Right lobe of liver (tissue), 6 donors: Measurements from ENCODE around the gene KCTD14. TPM values are rescaled to one million over a fixed set of nuclear protein-coding genes. Genes with fewer than 3 reads are reported as not detected.

ENCODE experiments used
- ATAC-seq, 4 donors: fragments of 200-7000 bp; cut with Tn5 transposase; one replicate each; pipeline ENCODE4 v1.9.1; 2020; ENCODE audit warnings: mild to moderate bottlenecking in 4 of 4, moderate library complexity in 4 of 4
- DNase-seq, 3 donors: peaks; one replicate each; pipeline ENCODE4 v3.0.0-alpha.2; 2020
- H3K27ac ChIP-seq, 3 donors: fragments of 200-600 bp; one replicate each; pipeline ENCODE4 v1.8.0; 2022
- H3K27me3 ChIP-seq, 2 donors: fragments of 200-600 bp; one replicate each; pipeline ENCODE4 v1.8.0; 2022
- H3K36me3 ChIP-seq, 4 donors: fragments of 200-600 bp; sonication (generic) in 1 of 4; one replicate each; pipeline versions ENCODE4 v1.5.1 to v1.8.0; 2017 to 2022; ENCODE audit warnings: control low read depth in 1 of 4
- H3K4me1 ChIP-seq, 4 donors: fragments of 200-600 bp; sonication (generic) in 1 of 4; one replicate each; pipeline versions ENCODE4 v1.5.1 to v1.8.0; 2017 to 2022; ENCODE audit warnings: control low read depth in 1 of 4
- H3K4me3 ChIP-seq, 3 donors: fragments of 200-600 bp; one replicate each; pipeline ENCODE4 v1.8.0; 2022
- H3K9me3 ChIP-seq, 4 donors: fragments of 200-600 bp; sonication (generic) in 1 of 4; one replicate each; pipeline versions ENCODE4 v1.5.1 to v1.8.0; 2017 to 2022; ENCODE audit warnings: control low read depth in 1 of 4
- POLR2A ChIP-seq: fragments of 450-650 bp; IDR thresholded peaks from one replicate; pipeline ENCODE4 v1.6.1; 2017; ENCODE audit warnings: antibody characterized with exemption, mild to moderate bottlenecking
- WGBS: methylation state at CpG from one replicate; pipeline ENCODE4 v1.1.6; 2018; ENCODE audit warnings: low coverage, low lambda C conversion rate; ENCODE audit not compliant: insufficient coverage; ENCODE audit errors: missing lambda C conversion rate; 5-methylcytosine and 5-hydroxymethylcytosine counted together
- intact Hi-C, 2 donors: fragments of 100-400 bp; cut with DNase I; formaldehyde crosslinking; loops; one replicate each; pipeline versions ENCODE4 v1.11.2 to v1.14.1; 2022
- total RNA-seq, 6 experiments: library from RNA; depleted of rRNA in 2 of 6; stranded (reverse); fragments of >200 nt in 2 of 6; fragmentation: NEBNext Ultra II Directional in 3 of 6; extraction: Animal tissue kit (Norgen Biotek cat#: 25700) in 3 of 6; gene quantifications; one replicate each; pipeline versions ENCODE4 v1.1.0 to v1.2.4, GENCODE V29; 2016 to 2023
- TF ChIP-seq, protein P1 (sequence below), 4 donors: fragments of 200-600 bp in 3 of 4; fragments of 450-650 bp in 1 of 4; IDR thresholded peaks; one replicate each; pipeline versions ENCODE4 v1.5.1 to v1.8.0; 2016 to 2022; ENCODE audit warnings: antibody characterized with exemption in 4 of 4, mild to moderate bottlenecking in 2 of 4
- donor health status: DM: no; HTN: yes; CAD: no.
- donor health status: DM: no; HTN: no; CAD: no.
- donor health status: DM: no; HTN: no; CAD: no.
- donor health status: DM: no; HTN: yes; CAD: no.
- donor health status: DM: no; HTN: yes; CAD: no.

The KCTD14 gene
- total RNA-seq, 6 experiments from 2014 or later, result 4.8 to 12.1 (median 6.3) TPM

DNA sequence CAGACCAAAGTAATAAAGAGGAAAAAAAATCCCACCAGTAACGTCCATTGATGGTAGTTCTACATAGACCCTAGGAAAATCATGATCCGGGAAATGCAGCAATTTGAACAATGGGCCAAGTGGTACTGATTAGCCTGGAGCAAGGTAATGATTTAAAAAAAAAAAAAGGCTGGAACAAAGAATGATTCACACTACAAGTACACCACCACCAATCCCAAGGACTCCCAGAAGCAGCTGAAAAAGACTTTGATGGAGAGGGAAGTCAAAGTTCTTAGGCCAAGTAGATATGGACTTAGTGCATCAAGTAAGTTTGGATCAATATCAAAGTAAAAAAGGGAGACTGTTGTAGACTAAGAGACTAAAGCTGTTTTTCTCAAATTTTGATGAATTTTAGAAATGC lies 11.8 kb downstream of the KCTD14 start:
- H3K27me3 ChIP-seq, result no peaks in the 10 kb centered on the region
- no peak overlapping the region for H3K4me3 ChIP-seq
- H3K36me3 ChIP-seq, result peaks cover 0 to 8% (median 0%) of the 10 kb centered on the region in 4 donors
- intact Hi-C loops, result no loop called here
- ATAC-seq (no peak), DNase-seq (no peak)
- H3K27ac ChIP-seq, result no peak overlapping the region
- no peaks in the 10 kb centered on the region for H3K9me3 ChIP-seq
- TF ChIP-seq, protein P1, sequence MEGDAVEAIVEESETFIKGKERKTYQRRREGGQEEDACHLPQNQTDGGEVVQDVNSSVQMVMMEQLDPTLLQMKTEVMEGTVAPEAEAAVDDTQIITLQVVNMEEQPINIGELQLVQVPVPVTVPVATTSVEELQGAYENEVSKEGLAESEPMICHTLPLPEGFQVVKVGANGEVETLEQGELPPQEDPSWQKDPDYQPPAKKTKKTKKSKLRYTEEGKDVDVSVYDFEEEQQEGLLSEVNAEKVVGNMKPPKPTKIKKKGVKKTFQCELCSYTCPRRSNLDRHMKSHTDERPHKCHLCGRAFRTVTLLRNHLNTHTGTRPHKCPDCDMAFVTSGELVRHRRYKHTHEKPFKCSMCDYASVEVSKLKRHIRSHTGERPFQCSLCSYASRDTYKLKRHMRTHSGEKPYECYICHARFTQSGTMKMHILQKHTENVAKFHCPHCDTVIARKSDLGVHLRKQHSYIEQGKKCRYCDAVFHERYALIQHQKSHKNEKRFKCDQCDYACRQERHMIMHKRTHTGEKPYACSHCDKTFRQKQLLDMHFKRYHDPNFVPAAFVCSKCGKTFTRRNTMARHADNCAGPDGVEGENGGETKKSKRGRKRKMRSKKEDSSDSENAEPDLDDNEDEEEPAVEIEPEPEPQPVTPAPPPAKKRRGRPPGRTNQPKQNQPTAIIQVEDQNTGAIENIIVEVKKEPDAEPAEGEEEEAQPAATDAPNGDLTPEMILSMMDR (IDR thresholded peaks at IDR 0.05), result no peak
- no peak for TF ChIP-seq POLR2A
- H3K4me1 ChIP-seq, result no peaks in the 10 kb centered on the region
- WGBS, result 87% methylated on average over 2 of the region's 2 CpGs

DNA sequence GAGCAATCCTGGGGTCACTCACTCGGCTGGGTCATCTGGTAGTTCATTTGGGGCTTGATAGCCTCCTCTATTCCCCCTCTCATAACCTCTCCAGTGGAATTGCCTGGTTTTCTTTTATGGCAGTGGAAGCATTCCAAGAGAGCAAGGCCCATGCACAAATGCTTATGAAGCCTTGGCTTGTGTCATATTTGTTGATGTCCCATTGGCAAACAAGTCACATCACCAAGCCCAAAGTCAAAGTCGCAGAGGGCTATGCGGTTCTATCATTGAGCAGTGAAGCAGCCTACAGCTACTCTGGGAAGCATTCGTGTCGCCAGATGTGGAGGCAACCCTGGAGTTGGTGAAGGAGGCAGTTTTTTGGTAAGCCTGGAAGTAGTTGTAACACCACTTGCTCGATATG lies 12.3 kb downstream of the KCTD14 start:
- Histone ChIP-seq H3K27me3 (no peaks in the 10 kb centered on the region), H3K9me3 (no peaks in the 10 kb centered on the region), H3K36me3 (peaks cover 0 to 3% (median 0%) of the 10 kb centered on the region in 4 donors), H3K27ac (no peak overlapping the region), H3K4me3 (no peak overlapping the region), H3K4me1 (no peaks in the 10 kb centered on the region)
- DNase-seq (no peak), ATAC-seq (peak in 2 of 4 donors; percentile 27 to 40)
- TF ChIP-seq, protein P1 (IDR thresholded peaks at IDR 0.05), result no peak
- no peak for TF ChIP-seq POLR2A
- intact Hi-C loops, result no loop called here
- WGBS, result 77% methylated on average over 6 of the region's 6 CpGs

DNA sequence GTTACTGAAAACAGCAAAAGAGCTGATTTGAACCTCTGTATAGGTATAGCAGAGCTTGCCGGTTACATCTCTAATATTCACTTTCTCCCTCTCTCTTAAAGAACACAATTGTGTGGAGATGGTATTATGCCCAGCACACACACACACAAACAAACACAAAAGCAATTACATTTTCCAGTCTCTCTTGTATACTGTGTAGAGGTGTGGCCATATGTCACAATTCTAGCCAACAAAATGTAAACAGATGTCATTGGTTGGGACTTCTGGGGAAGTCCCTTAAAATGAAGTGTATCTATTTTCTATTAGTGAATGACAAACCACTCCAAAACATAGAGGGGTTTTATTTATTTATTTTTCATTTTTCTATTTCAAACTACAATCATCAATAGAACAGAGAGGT lies 12.8 kb downstream of the KCTD14 start:
- Histone ChIP-seq H3K27me3 (no peaks in the 10 kb centered on the region), H3K4me1 (no peaks in the 10 kb centered on the region), H3K36me3 (no peaks in the 10 kb centered on the region), H3K9me3 (no peaks in the 10 kb centered on the region), H3K27ac (no peak overlapping the region), H3K4me3 (no peak overlapping the region)
- ATAC-seq, result no peak
- no peak for DNase-seq
- 100% methylated on average over 1 of the region's 1 CpG for WGBS
- intact Hi-C loops, result no loop called here
- TF ChIP-seq POLR2A, result no peak
- TF ChIP-seq, protein P1 (IDR thresholded peaks at IDR 0.05), result no peak

DNA sequence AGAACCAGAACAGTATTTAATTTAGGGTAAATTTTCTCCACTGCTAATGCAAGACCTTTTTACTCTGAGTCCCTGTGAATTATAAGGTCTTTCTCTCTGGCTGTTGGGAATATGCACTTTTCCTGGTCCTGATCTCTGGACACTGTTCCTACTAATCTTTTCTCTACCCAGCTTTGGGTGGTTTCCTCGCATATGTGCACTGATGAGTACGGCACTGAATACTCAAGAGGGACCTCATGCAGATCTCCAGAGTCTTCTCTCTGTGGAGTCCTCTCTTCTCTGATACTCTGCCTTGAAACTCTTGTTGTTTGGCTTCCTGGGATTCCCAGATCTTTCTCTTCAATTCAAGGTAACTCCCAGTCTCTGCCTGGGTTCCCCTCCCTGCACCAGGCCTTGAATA lies 14.0 kb downstream of the KCTD14 start:
- intact Hi-C loops, result no loop called here
- no CpG with 5 or more reads among the region's 2 CpGs for WGBS
- no peak overlapping the region for H3K27ac ChIP-seq
- DNase-seq (no peak), ATAC-seq (no peak)
- no peak overlapping the region for H3K4me3 ChIP-seq
- no peaks in the 10 kb centered on the region for H3K27me3 ChIP-seq
- TF ChIP-seq, protein P1 (IDR thresholded peaks at IDR 0.05), result no peak
- TF ChIP-seq POLR2A, result no peak
- H3K36me3 ChIP-seq, result no peaks in the 10 kb centered on the region
- no peaks in the 10 kb centered on the region for H3K4me1 ChIP-seq
- H3K9me3 ChIP-seq, result no peaks in the 10 kb centered on the region

DNA sequence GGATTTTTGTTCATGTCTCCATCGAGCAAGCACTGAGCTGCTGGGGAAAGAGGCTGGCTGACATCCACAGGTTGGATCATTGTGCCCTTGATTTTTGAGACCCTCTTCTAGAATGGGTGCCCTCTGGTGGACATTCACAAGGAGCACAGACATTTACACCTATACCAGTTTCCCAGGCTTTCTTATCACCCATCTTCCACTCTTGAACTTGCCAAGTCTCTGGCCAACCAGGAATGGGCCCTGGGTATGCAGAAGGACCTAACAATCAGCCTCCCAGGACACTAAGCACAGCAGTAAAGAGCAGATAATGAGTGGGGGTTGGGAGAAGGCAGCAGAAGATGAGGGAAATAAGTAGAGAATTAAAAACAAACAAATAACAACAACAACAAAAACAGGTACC lies 22.9 kb downstream of the KCTD14 start:
- peaks cover 0 to 4% (median 0%) of the 10 kb centered on the region in 4 donors for H3K4me1 ChIP-seq
- ATAC-seq (peak; percentile 86 to 96 (median 91)), DNase-seq (peak in 1 of 3 donors; percentile 52)
- H3K9me3 ChIP-seq, result no peaks in the 10 kb centered on the region
- intact Hi-C loops, result no loop called here
- H3K27ac ChIP-seq, result no peak overlapping the region
- 0% methylated on average over 1 of the region's 1 CpG for WGBS
- H3K4me3 ChIP-seq, result no peak overlapping the region
- no peaks in the 10 kb centered on the region for H3K36me3 ChIP-seq
- H3K27me3 ChIP-seq, result no peaks in the 10 kb centered on the region
- TF ChIP-seq, protein P1 (IDR thresholded peaks at IDR 0.05), result peak; percentile 56 to 66 (median 60)
- TF ChIP-seq POLR2A, result no peak
